ENCODE results near the gene RORC. TPM values are rescaled to one million over a fixed set of nuclear protein-coding genes. Genes with fewer than 3 reads are reported as not detected.

The RORC gene
- total RNA-seq, 1 donor from 2014 or later: 2.6 TPM

- Mint-ChIP-seq H3K9me3 (no peaks in the 10 kb centered on the region), H3K27ac (no peak overlapping the region), H3K27me3 (ENCODE audit: insufficient read depth) (peaks cover 2% of the 10 kb centered on the region), H3K4me1 (ENCODE audit: low read depth) (peaks cover 66% of the 10 kb centered on the region), H3K36me3 (ENCODE audit: low read depth) (no peaks in the 10 kb centered on the region), H3K4me3 (no peak overlapping the region)
- intact Hi-C loops (cut with micrococcal nuclease): no loop called here
- no peak for DNase-seq (ENCODE audit: low spot score)
Measured at GRCh38 chr1:151817353-151817730, 14.3 kb downstream of the RORC start.

DNA sequence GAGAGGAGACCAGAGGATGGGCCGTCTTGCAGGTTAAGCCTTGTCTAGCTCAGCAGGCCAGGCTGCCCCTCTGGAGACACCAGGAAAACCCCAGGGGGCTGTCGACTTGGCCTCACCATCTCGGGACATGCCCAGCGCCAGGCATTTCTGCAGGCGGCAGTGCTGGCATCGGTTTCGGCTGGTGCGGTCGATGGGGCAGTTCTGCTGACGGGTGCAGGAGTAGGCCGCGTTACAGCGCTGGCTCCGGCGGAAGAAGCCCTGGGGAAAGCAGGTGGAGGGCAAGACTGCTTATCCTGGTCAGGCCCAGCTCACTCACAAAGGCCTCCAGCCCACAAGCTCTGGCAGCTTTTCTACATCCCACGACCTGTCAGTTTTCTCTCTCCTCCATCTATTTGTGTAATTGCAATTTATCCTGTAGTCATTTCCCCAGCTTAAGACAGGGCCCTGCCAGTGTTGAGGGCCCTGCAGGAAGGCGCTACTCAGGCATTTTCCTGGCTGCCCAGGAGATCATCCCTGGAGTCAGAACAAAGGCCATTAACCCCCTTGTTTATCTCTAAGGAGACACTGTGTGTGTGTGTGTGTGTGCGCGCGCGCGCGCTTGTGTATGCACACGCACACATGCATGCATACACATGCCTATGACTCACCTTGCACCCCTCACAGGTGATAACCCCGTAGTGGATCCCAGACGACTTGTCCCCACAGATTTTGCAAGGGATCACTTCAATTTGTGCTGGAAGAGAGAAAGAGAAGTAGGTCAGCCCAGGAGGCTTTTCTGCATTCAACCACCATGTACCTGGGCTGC is 14.9 kb downstream of the RORC start:
- Mint-ChIP-seq H3K27ac (no peak overlapping the region), H3K27me3 (ENCODE audit: insufficient read depth) (peaks cover 2% of the 10 kb centered on the region), H3K4me3 (no peak overlapping the region), H3K4me1 (ENCODE audit: low read depth) (peaks cover 60% of the 10 kb centered on the region), H3K9me3 (no peaks in the 10 kb centered on the region), H3K36me3 (ENCODE audit: low read depth) (no peaks in the 10 kb centered on the region)
- intact Hi-C loops (cut with micrococcal nuclease): no loop called here
- no peak for DNase-seq (ENCODE audit: low spot score)

- H3K4me3 Mint-ChIP-seq: peak overlapping the region; percentile 25
- H3K9me3 Mint-ChIP-seq: no peaks in the 10 kb centered on the region
- peaks cover 2% of the 10 kb centered on the region for H3K27me3 Mint-ChIP-seq (ENCODE audit: insufficient read depth)
- no peaks in the 10 kb centered on the region for H3K36me3 Mint-ChIP-seq (ENCODE audit: low read depth)
- DNase-seq (ENCODE audit: low spot score): no peak
- peaks cover 50% of the 10 kb centered on the region for H3K4me1 Mint-ChIP-seq (ENCODE audit: low read depth)
- H3K27ac Mint-ChIP-seq: peak overlapping the region; percentile 30
- intact Hi-C loops (cut with micrococcal nuclease): no loop called here
Measured at GRCh38 chr1:151815716-151816327, 15.8 kb downstream of the RORC start.

DNA sequence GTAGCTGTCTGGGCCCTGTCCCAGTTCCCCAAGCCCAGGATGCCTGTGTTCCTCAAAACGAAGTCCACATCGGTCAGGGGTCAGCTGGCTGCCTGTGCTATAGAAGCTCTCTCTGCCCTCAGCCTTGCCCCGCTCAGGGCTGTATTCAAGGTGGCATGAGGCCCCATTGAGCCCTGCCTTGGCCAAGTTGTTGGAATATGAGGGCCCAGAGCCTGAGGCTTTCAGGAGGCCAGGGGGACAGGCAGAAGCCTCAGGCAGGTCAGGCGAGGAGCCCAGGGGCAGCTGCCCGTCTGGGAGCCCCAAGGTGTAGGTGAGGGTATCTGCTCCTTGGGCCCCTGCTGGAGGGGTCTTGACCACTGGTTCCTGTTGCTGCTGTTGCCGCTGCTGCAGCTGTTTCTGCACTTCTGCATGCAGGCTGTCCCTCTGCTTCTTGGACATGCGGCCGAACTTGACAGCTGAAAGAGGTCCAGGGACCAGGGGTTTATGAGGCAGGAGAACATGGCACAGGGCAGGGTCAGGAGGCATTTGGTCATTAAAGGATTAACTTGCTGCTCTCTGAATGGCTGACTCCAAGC is 16.5 kb downstream of the RORC start:
- H3K9me3 Mint-ChIP-seq: no peaks in the 10 kb centered on the region

GRCh38 chr1:151814426-151814825 is 17.2 kb downstream of the RORC start:
- intact Hi-C loops (cut with micrococcal nuclease): no loop called here
- no peak overlapping the region for H3K4me3 Mint-ChIP-seq
- no peak for DNase-seq (ENCODE audit: low spot score)
- peaks cover 4% of the 10 kb centered on the region for H3K27me3 Mint-ChIP-seq (ENCODE audit: insufficient read depth)
- H3K4me1 Mint-ChIP-seq (ENCODE audit: low read depth): peaks cover 37% of the 10 kb centered on the region
- H3K9me3 Mint-ChIP-seq: no peaks in the 10 kb centered on the region
- H3K36me3 Mint-ChIP-seq (ENCODE audit: low read depth): no peaks in the 10 kb centered on the region
- no peak overlapping the region for H3K27ac Mint-ChIP-seq

More for the DNA sequence above, 16.5 kb downstream of the RORC start:
- Mint-ChIP-seq H3K27me3 (ENCODE audit: insufficient read depth) (peaks cover 2% of the 10 kb centered on the region), H3K4me1 (ENCODE audit: low read depth) (peaks cover 43% of the 10 kb centered on the region), H3K4me3 (no peak overlapping the region), H3K36me3 (ENCODE audit: low read depth) (no peaks in the 10 kb centered on the region), H3K27ac (no peak overlapping the region)
- no peak for DNase-seq (ENCODE audit: low spot score)
- intact Hi-C loops (cut with micrococcal nuclease): no loop called here

DNA sequence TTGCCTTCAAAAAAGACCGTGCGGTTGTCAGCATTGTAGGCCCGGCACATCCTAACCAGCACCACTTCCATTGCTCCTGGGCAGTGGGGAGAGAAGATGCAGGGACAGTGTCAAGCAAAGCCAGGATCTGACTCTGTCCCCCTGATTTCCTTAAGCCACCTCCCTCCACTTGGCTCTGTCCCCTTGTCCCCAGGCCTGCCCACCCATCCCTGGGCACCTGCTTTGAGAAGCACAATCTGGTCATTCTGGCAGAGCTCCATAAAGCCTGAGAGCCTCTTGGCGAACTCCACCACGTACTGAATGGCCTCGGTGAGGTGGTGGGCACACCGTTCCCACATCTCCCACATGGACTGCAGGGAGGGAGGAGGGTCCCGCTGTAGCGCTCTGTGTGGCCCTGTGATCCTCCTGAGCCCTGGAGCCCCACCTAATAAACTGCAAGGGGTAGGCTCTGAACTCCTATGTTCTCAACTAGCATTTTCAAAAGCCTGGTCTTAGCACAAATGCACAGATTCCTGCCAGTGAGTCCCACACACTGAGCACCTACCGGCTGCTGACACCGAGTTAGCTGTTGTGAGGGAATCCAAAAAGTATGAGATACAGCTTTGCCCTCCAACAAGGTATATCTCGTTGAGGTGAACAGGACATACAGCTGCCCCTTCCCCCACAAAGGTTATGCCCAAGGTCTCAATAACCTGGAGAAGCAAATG is 18.2 kb downstream of the RORC start:
- H3K4me1 Mint-ChIP-seq (ENCODE audit: low read depth): peaks cover 30% of the 10 kb centered on the region
- H3K36me3 Mint-ChIP-seq (ENCODE audit: low read depth): peaks cover 2% of the 10 kb centered on the region
- DNase-seq (ENCODE audit: low spot score): no peak
- no peak overlapping the region for H3K27ac Mint-ChIP-seq
- H3K9me3 Mint-ChIP-seq: no peaks in the 10 kb centered on the region
- intact Hi-C loops (cut with micrococcal nuclease): no loop called here
- no peak overlapping the region for H3K4me3 Mint-ChIP-seq
- H3K27me3 Mint-ChIP-seq (ENCODE audit: insufficient read depth): peaks cover 4% of the 10 kb centered on the region

DNA sequence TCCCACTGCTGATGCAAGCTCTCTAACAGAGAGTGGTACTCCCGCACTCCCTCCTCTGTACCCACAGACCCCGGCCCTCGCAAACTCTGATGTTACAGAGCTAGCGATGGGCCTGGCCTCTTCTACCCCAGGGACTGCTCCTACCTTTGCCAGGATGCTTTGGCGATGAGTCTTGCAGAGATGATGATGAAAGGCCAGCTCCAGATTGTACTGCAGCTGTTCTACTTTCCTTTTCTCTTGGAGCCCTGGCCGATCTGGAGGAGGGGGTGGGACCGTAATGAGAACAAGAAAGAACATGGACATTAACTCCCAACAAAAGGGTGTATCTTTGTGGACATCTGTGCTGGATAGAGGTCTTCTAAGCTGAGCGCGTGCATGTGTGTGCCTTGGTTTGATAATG is 20.4 kb downstream of the RORC start:
- Mint-ChIP-seq H3K4me3 (no peak overlapping the region), H3K27me3 (ENCODE audit: insufficient read depth) (peaks cover 4% of the 10 kb centered on the region), H3K36me3 (ENCODE audit: low read depth) (peaks cover 2% of the 10 kb centered on the region), H3K9me3 (no peaks in the 10 kb centered on the region), H3K4me1 (ENCODE audit: low read depth) (peaks cover 16% of the 10 kb centered on the region), H3K27ac (no peak overlapping the region)
- DNase-seq (ENCODE audit: low spot score): no peak
- intact Hi-C loops (cut with micrococcal nuclease): no loop called here

DNA sequence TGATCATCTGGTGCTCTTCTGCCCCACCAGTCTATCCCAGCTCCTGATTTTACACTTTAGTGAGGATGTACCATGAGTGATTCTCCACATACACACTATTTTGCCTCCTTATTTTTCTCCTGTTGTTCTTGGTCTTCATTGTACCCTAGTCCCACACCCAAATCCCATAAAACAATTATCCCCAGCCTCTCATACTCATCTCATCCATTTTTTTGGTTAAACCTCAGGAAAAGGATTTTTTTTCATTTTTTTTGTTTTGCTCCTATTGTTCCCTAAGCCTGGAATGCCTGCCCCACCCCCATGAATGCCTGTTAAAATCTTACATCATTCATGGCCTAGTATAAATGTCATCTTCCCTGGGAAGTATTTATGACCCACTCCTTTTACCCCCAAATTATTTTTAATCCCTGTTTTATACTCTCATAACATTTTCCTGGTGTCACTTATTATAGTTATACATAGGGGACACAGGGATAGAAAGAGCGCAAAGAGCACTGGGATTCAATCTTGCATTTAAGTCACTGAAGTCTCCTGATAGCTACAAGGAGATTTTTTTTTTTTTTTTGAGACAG is 21.5 kb downstream of the RORC start:
- intact Hi-C loops (cut with micrococcal nuclease): no loop called here
- Mint-ChIP-seq H3K4me1 (ENCODE audit: low read depth) (peaks cover 6% of the 10 kb centered on the region), H3K36me3 (ENCODE audit: low read depth) (peaks cover 2% of the 10 kb centered on the region), H3K27me3 (ENCODE audit: insufficient read depth) (peaks cover 2% of the 10 kb centered on the region), H3K9me3 (no peaks in the 10 kb centered on the region), H3K4me3 (no peak overlapping the region), H3K27ac (no peak overlapping the region)
- DNase-seq (ENCODE audit: low spot score): no peak

GRCh38 chr1:151809290-151809984 is 22.2 kb downstream of the RORC start:
- intact Hi-C loops (cut with micrococcal nuclease): no loop called here
- Mint-ChIP-seq H3K36me3 (ENCODE audit: low read depth) (peaks cover 2% of the 10 kb centered on the region), H3K9me3 (no peaks in the 10 kb centered on the region), H3K27ac (no peak overlapping the region), H3K4me3 (no peak overlapping the region), H3K4me1 (ENCODE audit: low read depth) (peaks cover 6% of the 10 kb centered on the region), H3K27me3 (ENCODE audit: insufficient read depth) (peaks cover 7% of the 10 kb centered on the region)
- no peak for DNase-seq (ENCODE audit: low spot score)

DNA sequence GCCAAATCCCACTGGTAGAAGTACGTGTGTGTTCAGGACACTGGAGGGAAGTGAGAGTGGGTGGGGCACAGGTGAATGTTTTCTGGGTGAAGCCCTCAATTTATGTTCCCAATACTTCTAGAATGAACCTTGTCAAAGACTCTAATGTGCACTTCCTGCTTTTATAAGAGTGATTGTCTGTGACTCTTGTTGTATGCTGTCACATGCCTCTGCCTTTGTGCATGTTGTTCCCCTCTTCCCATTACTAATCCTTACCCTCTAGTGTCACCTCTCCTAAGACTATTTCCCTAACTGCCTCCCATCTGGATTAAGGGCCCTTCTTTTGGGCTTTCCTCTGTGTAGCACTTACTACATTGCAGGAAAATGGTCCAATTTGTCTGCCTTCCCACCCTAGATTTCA is 23.8 kb downstream of the RORC start:
- H3K27me3 Mint-ChIP-seq (ENCODE audit: insufficient read depth): peaks cover 8% of the 10 kb centered on the region
- intact Hi-C loops (cut with micrococcal nuclease): no loop called here
- no peaks in the 10 kb centered on the region for H3K9me3 Mint-ChIP-seq
- H3K4me1 Mint-ChIP-seq (ENCODE audit: low read depth): peaks cover 4% of the 10 kb centered on the region
- no peak for DNase-seq (ENCODE audit: low spot score)
- no peak overlapping the region for H3K4me3 Mint-ChIP-seq
- peaks cover 2% of the 10 kb centered on the region for H3K36me3 Mint-ChIP-seq (ENCODE audit: low read depth)
- H3K27ac Mint-ChIP-seq: no peak overlapping the region

GRCh38 chr1:151807131-151807530 is 24.5 kb downstream of the RORC start:
- Mint-ChIP-seq H3K27me3 (ENCODE audit: insufficient read depth) (peaks cover 8% of the 10 kb centered on the region), H3K9me3 (no peaks in the 10 kb centered on the region), H3K27ac (no peak overlapping the region), H3K4me3 (no peak overlapping the region), H3K4me1 (ENCODE audit: low read depth) (no peaks in the 10 kb centered on the region), H3K36me3 (ENCODE audit: low read depth) (peaks cover 2% of the 10 kb centered on the region)
- DNase-seq (ENCODE audit: low spot score): no peak
- intact Hi-C loops (cut with micrococcal nuclease): no loop called here

GRCh38 chr1:151806170-151806569 is 25.4 kb downstream of the RORC start:
- no peak for DNase-seq (ENCODE audit: low spot score)

More at GRCh38 chr1:151806170-151806569, 25.4 kb downstream of the RORC start:
- no peaks in the 10 kb centered on the region for H3K9me3 Mint-ChIP-seq
- H3K36me3 Mint-ChIP-seq (ENCODE audit: low read depth): peaks cover 2% of the 10 kb centered on the region
- H3K4me3 Mint-ChIP-seq: no peak overlapping the region
- no peaks in the 10 kb centered on the region for H3K4me1 Mint-ChIP-seq (ENCODE audit: low read depth)
- peaks cover 8% of the 10 kb centered on the region for H3K27me3 Mint-ChIP-seq (ENCODE audit: insufficient read depth)
- no peak overlapping the region for H3K27ac Mint-ChIP-seq
- intact Hi-C loops (cut with micrococcal nuclease): no loop called here

All from activated T-helper 1 cell treated with anti-CD3 and anti-CD28 coated beads, Interleukin-12 subunit alpha, Interleukin-12 subunit beta, Interleukin-2, Interleukin-4 antibody, amounts not matched to agents 30 ng/mL and 10 ng/mL and 1 ng/mL, durations not matched to agents 14 hours and 24 hours and 36 hours (primary cell).